HG03565 (cell line): Measurements from ENCODE around the gene AFG1L.
"Not testable (repeated sequence)": the region's sequence is repeated elsewhere in the genome, so short reads cannot be mapped to it uniquely, and the experiment has no call there.

ENCODE experiments used
- ATAC-seq: cut with Tn5 transposase; IDR thresholded peaks from one replicate; pipeline ENCODE4 v1.9.1; 2021; ENCODE audit warnings: mild to moderate bottlenecking, moderate library complexity; ENCODE audit not compliant: unreplicated experiment

AFG1L gene

DNA sequence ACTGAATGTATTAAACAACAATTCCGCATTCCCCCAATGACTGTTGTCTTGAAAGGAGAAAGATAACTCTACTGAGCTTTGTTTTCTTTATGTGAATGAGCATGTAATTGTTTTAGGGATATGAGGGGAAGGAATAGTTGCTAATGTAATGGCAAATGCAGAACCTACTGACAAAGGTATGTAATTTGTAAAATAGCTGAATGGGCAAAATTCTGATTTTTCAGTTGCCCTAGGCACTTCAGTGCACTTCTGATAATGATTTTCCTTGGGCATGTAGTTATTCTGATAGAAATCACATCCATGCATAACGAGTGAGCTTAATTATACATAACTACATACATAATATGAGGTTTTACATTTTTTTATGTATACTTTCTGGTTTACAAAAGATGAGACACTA is 212.5 kb downstream of the AFG1L start:
- ATAC-seq: no peak

DNA sequence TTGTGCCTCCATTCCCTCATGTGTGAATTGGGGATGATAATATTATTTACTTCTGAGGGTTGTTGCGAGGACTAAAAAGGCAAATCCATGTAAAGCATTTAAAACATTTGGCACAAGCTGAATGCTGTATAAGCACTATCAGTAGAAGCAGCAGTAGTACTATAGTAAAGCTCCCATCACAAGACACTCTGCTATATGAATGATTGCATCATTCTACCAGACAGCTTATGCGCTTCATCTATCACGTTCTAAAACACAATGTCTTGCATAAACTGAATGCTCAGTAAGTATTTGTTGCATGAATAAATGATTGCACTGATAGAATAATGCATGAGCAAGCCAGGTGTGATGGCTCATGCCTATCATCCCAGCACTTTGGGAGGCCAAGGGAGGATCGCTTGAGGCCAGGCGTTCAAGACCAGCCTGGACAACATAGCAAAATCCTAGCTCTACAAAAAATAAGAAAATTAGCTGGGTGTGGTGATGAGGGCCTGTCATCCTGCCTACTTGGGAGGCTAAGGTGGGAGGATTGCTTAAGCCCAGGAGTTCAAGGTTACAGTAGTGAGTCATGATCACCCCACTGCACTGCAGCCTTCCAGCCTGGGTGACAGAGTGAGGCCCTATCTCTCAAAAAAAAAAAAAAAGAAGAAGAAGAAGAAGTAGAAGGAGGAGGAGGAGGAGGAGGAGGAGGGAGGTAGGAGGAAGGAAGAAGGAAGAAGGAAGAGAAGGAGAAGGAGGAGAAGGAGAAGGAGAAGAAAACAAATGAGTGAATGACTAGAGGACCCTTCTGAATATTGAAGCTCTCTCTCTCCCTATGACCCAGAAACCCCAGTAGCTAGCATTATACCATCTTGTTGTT is 215.8 kb downstream of the AFG1L start:
- no peak for ATAC-seq

DNA sequence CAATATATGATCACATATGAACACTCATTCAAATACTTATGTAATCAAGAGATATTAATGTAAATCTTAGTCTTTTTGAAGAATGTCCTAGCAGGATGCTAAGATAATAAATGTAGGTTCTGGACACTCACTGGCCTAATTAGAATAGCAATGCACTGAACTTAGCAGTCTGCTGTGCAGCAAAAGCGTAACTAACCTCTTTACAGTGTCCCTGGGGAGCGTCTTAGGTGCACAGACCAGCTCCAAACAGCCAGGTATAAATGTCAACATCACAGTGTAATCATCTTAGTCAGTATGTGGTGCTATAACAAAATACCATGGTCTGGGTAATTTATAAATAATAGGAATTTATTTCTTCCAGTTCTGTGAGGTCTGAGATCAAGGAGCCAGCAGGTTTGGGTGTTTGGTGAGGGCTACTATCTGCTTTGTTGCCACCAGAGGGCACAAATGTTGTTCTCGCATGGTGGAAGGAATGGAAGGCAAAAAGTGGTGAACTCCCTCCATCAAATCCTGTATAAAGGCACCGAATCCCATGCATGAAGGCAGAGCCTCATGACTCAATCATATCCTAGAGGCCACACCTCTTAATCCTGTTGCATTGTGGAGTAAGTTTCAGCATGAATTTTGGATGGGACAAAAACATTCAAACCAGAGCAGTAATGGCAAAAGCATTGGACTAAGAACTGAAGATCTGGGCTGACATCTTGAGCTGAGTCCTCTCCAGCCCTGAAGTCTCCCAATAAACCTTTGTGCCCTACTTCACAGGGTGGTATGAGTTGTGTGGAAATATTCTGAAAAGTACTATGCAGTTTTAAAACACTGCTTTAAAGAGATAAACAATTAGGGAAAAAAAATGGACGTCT is 224.1 kb downstream of the AFG1L start:
- no peak for ATAC-seq

DNA sequence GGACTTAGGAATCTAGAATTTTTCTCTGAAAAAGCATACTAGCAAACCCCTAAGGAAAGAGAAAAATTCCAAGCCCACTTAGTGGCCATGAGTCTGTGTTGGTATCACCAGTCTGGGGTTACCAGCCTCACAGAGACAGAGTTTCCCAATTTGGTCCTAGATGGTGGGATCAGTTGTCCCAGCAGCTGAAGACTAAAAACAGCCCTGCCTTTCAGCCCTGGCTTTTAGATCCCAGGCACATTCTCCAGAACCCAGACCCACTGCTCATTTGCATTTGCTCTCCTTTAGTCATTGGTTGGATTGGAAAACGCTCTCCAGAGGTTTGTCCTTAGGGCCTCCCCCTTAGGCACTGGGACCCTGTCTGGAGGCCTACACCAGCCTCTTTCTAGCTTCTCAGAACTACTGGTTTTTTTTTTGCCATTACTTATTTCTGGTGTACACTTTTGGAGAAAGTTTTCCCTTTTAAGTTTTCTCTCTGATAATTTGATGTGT is 226.8 kb downstream of the AFG1L start:
- no peak for ATAC-seq

DNA sequence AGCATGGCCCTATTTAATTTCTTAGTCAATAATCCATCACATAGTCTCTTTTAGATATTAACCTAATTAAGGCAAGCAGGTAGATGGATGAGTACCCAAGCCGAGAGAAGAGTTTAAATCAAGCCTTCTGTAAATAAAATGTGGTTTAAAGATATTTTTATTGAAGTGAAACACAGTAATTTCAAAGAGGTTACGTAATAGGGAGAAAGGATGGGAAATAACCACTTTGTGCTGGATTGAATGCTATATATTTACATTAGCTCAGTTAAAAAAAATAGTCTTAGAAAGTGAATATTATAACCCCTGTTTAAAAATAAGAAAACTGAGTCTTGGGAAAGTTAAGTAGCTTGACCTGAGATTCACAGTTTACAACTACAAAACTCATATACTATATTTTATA is 228.8 kb downstream of the AFG1L start:
- no peak for ATAC-seq

DNA sequence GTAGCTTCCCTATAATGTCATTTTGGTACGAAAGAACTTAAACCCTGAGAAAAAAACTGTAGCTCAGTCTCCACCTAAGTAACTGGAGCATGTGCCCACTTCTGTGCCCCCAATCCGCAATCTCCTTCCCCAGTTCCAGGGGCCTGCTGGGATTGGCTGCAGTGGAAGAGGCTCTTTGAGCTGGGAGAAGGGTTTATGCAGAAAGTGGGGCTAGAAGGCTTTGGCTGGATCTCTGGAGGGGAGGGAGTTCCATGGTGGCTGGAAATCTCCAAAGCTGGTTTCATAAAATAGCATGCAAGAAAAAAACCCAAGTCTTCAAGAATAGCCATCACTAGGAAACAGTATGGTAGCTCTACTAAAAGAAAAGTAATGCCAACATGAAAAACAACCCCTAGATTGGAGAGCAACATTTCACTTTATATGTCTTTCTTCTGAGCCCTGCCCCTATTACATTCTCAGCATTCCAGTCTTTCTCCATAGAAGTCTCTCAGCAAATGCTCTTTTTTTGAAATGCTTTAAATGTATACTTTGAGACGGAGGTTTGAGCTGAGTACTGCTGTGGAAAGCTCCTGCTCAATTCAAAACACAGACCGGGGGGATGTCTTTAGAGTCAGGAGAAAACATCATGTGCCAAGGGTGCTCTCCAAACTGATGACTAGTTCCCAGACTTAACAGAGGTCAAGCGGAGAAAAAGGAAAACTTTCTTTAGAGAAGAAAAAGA is 229.8 kb downstream of the AFG1L start:
- no peak for ATAC-seq

DNA sequence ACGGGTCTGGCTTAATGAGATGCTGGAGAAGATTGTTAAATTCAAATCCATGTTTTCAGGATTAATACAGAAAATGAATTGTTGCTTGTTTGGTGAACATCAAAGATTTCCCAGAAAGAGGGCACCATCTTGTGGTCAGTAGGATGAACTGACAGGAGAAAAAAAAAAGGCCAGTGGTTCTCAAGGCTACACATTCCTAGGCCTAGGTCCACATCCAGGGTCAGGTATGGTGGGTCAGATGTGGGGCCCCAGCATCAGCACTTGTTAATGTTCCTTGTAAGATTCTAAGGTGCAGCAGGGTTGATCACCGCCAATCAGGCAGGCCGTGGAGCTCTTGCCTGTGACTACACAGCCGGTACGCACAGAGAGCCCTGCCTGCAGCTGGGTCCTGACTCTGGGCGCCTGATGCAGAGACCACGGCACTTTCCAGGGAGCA is 231.9 kb downstream of the AFG1L start:
- no peak for ATAC-seq

DNA sequence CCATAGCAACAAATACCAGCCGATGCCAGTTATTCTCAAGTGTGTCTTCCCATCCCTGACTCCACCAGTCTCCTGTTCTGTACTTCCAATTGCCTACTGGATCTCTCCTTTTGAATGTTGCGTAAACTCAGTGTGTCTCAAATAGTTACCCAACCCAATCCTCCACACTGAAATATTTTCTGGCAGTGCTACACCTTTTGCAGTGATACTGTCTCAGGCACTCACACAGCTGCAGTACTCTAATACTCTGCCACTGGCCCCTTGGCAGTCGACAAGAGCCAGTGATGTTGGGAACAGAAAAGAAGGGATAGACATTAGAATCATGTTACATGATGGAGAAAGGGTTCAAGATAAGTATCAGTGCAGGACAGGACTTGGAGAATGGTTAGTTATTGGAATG is 234.0 kb downstream of the AFG1L start:
- no peak for ATAC-seq

DNA sequence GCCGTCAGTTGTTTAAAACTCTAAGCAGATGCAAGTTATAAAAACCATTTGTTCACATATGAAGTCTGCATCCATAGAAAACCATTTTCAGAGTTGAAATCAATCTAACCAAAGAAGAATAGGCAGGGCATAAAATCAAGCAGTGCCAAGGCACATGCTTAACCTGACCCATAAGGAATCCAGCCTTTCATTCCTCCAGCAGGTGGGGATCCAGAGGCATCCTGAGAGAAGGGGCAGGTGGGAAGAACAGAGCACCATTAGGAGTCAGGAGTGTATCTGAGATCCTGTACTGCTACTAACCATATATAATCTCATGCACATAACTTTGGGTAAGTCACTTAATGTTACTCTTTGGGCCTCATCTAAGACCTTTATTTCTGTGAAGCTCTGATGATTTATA is 236.5 kb downstream of the AFG1L start:
- ATAC-seq: no peak

DNA sequence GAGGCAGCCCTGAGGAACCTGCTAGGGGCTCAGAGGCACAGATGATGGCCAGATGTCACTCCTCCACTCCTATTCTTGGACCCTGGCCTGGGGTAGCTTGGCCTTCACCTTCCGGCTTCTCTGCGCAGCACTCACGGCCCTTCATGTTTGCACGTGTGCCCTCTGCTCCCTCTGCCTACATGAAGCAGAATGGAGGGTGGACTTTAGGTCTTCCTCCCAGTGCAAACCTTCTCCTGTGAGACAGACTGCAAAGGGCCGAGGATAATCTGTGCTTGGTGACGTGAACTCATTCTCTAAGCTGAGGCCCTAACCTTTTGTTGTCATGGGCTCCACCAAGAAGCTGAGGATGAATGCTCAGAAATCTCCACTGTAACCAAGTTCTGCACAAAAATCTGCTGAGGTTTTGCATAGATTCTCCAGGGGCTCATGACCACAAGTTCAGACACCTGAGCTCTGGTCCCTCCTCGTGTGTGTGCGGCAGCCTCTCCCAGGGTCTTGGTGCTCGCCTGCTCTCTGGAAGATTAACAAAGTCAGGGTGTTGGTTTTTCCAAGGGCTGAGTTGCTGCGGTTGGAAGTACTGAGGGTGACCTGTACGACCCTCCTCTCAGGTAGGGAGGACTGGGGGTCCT is 240.4 kb downstream of the AFG1L start:
- ATAC-seq: no peak

DNA sequence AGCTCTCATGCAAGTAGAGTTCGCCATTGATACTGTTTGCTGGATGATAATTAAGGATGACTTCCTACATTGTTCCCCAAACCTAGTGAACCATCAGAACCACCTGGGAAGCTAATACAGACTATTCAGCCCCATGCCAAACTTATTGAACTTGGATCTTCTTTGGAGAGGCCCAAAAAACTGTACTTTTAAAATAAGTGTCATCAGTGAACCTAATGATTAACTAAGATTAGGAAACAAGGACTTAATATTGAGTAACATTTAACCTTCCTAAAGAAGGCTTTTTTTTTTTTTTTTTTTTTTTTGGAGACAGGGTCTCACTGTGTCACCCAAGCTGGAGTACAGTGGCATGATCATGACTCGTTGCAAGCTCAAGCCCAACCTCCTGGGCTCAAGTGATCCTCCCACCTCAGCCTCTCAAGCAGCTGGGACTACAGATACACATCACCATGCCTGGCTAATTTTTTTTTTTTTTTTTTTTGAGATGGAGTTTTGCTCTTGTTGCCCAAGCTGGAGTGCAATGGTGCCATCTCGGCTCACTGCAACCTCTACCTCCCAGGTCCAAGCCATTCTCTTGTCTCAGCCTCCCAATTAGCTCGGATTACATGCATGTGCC is 241.2 kb downstream of the AFG1L start:
- ATAC-seq: not testable (repeated sequence)

DNA sequence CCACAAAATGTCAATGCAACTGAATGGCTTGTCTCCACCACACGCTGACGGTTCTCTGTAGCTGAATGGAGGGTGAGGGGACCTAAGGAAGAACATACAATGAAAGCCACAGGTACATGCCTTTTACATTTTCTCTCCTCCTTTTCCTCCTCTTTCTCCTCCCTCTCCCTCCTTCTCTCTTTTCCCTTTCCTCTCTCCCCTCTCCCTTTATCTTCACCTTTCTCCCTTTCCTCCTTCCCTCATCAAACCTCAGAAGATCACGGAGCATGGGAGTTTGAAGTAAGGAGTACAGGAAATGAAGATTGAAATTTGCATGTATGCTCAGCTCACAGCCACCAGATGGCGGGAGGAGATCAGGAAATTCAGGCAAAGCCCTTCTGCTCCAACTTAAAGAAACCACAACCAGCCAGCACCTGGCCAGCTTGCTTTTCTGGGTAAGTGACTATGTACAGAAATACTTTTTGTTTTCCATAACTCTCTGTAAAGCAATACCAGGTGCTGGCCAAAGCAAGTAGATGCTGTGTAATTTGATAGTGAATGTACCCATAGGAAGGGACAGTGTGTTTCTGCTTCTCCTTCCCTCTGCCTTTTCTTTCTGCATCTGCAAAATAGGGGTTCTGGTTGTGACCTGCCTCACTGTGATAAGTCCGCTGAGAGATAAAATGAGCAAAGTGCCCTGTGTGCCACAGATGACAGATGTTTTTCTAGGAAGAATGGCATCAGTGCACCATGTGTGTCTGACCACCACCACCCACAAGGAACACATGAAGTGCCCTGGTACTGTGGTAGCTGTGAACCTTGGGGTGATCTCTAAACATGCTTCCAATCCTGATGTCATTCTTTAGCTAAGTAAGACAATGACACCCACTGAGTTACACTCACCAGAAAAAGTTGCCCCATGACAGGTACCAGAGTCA is 247.2 kb downstream of the AFG1L start:
- no peak for ATAC-seq

DNA sequence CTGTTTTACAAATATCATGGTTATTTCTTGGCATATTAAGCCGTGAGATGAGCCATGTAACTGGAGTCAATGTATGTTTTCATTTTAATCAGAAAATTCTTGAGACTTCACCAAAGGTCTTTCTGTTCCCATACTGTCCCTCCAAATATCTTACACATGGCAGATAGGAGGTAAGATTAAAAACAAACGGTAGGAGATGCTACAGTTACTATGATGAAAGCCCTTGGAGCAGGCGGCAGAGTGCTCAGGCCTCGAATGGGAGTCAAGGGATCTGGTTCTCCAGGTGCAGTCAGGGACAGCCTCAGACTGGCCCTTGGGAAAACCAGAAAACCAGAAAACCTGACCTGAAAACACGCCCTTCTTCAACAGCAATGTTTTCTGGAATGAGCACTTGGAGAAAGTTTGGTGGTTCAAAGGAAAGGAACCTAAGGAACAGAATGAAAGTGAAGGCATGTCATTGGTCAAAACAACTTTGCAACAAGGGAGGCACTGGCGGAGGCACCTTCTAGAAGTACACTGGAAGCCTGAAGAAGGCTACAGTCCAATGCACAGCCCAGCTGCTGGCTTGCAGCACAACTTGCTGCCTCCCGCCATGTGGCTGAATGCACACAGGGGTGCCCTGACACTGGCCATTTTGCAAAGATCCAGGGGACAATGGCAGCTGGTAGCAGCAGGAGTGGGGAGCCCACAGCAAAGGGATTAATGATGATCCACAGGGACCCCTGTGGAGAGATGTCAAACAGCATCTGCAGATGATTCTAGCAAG is 248.5 kb downstream of the AFG1L start:
- no peak for ATAC-seq

DNA sequence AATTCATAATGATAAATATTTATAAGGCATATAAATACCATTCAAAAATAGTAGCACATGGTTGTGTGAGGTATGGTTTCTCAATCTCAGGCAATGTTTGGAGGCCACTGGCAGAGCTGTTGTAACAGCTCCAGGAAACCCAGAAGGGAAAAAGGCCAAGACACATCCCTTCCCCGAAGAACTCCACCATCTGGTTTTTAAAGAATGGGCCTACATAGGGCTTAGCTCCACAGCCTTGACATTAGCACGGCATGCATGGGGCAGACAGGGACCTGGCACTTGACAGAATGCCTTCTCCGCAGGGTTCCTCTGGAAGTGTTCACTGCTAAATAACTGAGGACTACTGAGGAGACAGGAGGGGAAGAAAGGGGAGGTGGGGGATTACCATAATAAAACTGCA is 249.8 kb downstream of the AFG1L start:
- no peak for ATAC-seq

DNA sequence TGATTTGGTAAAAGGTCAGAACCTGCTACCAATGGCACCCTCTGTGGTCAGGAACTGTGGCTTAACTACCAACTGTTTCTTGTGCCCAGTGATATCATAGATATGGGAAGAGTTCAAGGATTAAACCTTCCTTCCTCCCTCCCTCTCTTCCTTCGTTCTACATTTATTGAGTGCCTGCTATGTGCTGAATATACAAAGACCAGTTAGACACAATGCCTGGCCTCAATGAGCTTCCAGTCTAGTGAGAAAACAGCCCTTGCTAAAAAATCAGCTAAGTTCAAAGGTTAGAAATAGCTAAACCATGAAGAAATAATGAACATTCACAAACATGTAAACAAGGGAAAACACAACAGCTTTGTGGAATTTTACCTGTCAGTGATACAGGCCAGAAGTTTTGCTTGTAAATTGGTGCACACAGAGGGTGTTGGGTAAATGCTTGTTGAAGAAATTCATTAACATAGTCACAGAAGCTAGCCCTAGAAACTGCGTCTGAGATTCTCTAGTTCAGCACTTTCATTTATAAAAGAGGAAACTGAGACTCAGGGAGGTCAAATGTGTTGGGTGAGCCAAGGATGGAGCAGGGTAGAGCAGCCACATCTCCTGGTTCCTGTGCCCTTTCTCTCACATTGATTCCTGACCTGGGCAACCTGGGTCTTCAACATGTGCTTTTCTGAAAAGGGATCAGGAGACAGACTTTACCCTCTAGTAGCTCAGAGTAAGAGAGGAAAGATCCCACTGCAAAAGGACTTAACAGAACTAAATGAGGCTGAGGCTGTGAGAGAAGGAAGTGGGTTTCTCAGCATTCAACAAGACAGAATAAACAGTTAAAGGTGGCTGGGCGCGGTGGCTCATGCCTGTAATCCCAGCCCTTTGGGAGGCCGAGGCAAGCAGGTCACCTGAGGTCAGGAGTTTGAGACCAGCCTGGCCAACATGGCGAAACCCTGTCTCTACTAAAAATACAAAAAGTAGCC is 251.5 kb downstream of the AFG1L start:
- ATAC-seq: no peak

DNA sequence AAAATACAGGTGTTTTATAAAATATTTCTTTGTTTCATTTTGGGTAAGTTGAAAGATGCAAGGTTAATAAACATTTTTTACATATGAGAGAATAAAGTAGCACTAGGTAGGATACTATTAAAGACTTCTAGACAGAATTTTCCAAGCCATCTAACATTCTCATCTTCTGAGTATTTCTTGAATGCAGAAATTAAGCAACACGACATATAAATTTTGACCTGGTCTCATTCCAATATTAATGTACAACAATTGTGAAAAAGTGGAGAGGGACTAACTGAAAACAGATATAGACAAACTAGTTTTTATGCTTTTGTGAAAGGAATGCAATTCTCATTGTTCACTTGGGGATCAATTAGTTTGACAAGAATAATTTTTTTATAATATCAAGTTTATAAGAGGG is 254.4 kb downstream of the AFG1L start:
- no peak for ATAC-seq

DNA sequence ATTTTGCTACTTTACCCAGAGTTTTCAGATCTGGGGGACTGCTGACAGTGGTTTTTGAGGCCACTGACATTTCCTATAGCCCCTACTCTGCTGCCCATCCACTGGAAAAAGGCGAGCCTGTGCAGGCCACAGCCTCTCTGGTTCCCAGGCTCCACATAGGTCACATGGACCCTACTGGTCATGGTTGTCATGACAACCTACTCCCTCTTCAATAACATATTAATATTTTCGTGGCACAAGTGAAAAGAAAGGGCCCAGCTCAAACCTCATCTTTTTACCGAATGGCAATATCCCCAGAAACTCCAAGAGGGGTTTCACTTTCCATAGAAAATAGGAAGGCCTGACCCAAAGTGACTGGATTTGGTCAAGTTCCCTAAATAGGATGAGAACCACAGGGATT is 254.9 kb downstream of the AFG1L start:
- ATAC-seq: no peak
